UCSD-AML1 (cell line): Measurements from ENCODE around the gene NLRC5.
A peak's percentile ranks its signal among the peaks of the same experiment; 100 is the strongest.
"Not testable (repeated sequence)": the region's sequence is repeated elsewhere in the genome, so short reads cannot be mapped to it uniquely, and the experiment has no call there.

Source experiments
- DNase-seq: peaks from one replicate; lab custom pipeline; 2025; ENCODE audit not compliant: unreplicated experiment; lab: John Stamatoyannopoulos, UW

The NLRC5 gene

GRCh38 chr16:56998861-56999260 is 9.5 kb downstream of the NLRC5 start:
- DNase-seq = no peak

- DNase-seq = no peak
Observed at GRCh38 chr16:56999409-57000270, 10.3 kb downstream of the NLRC5 start.

- DNase-seq = peak; percentile 52
Observed at GRCh38 chr16:57000271-57001025, 11.1 kb downstream of the NLRC5 start.

- peak; percentile 38 for DNase-seq
Observed at GRCh38 chr16:57001026-57001679, 11.8 kb downstream of the NLRC5 start.

- no peak for DNase-seq
Observed at GRCh38 chr16:57003439-57004386, 14.4 kb downstream of the NLRC5 start.

GRCh38 chr16:57004387-57005250 is 15.3 kb downstream of the NLRC5 start:
- DNase-seq = no peak

- not testable (repeated sequence) for DNase-seq
Observed at GRCh38 chr16:57005597-57005996, 16.2 kb downstream of the NLRC5 start.

GRCh38 chr16:57007050-57007449 is 17.7 kb downstream of the NLRC5 start:
- DNase-seq = no peak

GRCh38 chr16:57007530-57007929 is 18.2 kb downstream of the NLRC5 start:
- no peak for DNase-seq

GRCh38 chr16:57008440-57008839 is 19.1 kb downstream of the NLRC5 start:
- DNase-seq = no peak

GRCh38 chr16:57009643-57010170 is 20.4 kb downstream of the NLRC5 start:
- DNase-seq = no peak

- DNase-seq = no peak
Observed at GRCh38 chr16:57012353-57012752, 23.0 kb downstream of the NLRC5 start.

GRCh38 chr16:57013229-57013628 is 23.9 kb downstream of the NLRC5 start:
- no peak for DNase-seq

- DNase-seq = no peak
Observed at GRCh38 chr16:57013902-57014301, 24.5 kb downstream of the NLRC5 start.

GRCh38 chr16:57016301-57016700 is 26.9 kb downstream of the NLRC5 start:
- DNase-seq = no peak

- DNase-seq = no peak
Observed at GRCh38 chr16:57016831-57017230, 27.5 kb downstream of the NLRC5 start.

GRCh38 chr16:57017251-57017650 is 27.9 kb downstream of the NLRC5 start:
- DNase-seq = no peak

GRCh38 chr16:57019746-57020145 is 30.4 kb downstream of the NLRC5 start:
- no peak for DNase-seq

- DNase-seq = no peak
Observed at GRCh38 chr16:57020651-57021050, 31.3 kb downstream of the NLRC5 start.
